D721Med (cell line): ENCODE results near the gene HEXIM1.

Experiments
- DNase-seq: peaks from one replicate; pipeline ENCODE4 v3.0.0; 2011; ENCODE audit warnings: low spot score; ENCODE audit not compliant: insufficient read length
- FAIRE-seq: peaks from 2 replicates; lab custom pipeline; 2011; peaks lifted over from hg19 to GRCh38; lab: Jason Lieb, UNC
- CTCF ChIP-seq: IDR thresholded peaks from 2 replicates; pipeline ENCODE4 v1.5.1; 2012; ENCODE audit warnings: mild to moderate bottlenecking, control low read depth; ENCODE audit not compliant: insufficient read depth; ENCODE audit errors: missing control alignments

Gene HEXIM1

GRCh38 chr17:45184144-45184543 lies 35.9 kb downstream of the HEXIM1 start:
- no peak for DNase-seq
- FAIRE-seq = no peak
- no peak for TF ChIP-seq CTCF

- no peak for FAIRE-seq
- no peak for TF ChIP-seq CTCF
Observed at GRCh38 chr17:45186801-45187354, 38.6 kb downstream of the HEXIM1 start.

GRCh38 chr17:45189009-45189408 lies 40.7 kb downstream of the HEXIM1 start:
- no peak for DNase-seq
- TF ChIP-seq CTCF = no peak
- FAIRE-seq = no peak

More at GRCh38 chr17:45186801-45187354, 38.6 kb downstream of the HEXIM1 start:
- DNase-seq = no peak

GRCh38 chr17:45190503-45191255 lies 42.4 kb downstream of the HEXIM1 start:
- FAIRE-seq = no peak

DNA sequence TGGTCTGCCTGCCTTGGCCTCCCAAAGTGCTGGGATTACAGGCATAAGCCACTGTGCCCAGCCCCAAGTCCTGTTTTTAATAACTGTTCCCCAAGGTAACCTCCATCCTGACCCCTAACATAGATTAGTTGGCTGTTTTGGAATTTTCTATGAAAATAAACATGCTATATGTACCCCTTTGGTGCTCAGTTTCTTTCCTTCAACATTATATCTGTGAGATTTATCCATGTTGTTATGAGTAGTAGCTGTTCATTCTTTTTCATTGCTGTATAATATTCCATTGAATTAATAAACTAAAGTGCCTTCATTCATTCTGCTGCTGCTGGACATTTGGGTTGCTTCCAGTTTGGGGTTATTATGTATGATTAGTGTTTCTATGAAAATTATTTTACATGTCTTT lies 47.1 kb downstream of the HEXIM1 start:
- FAIRE-seq = no peak
- DNase-seq = no peak
- TF ChIP-seq CTCF = no peak

More at GRCh38 chr17:45190503-45191255, 42.4 kb downstream of the HEXIM1 start:
- no peak for TF ChIP-seq CTCF
- no peak for DNase-seq

DNA sequence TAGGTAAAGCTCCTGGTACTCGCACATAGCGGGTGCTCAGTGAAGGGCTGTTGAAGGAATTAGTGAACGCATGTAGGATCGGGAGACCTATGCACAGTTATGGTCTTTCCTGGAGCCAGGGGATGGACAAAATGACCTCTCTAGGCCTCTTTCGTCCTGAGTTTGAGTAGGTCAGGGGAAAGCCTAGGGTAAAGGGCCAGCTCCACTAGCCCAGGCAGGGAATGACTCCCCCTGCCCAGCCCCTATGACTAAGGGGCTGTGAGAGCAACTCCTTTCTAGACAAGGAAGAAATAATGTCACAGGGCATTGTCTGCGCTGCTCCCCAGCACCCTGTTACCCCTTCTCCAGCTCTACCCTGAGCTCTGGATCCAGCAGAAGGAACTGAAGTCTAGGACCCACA lies 48.8 kb downstream of the HEXIM1 start:
- FAIRE-seq = no peak
- TF ChIP-seq CTCF = no peak

DNA sequence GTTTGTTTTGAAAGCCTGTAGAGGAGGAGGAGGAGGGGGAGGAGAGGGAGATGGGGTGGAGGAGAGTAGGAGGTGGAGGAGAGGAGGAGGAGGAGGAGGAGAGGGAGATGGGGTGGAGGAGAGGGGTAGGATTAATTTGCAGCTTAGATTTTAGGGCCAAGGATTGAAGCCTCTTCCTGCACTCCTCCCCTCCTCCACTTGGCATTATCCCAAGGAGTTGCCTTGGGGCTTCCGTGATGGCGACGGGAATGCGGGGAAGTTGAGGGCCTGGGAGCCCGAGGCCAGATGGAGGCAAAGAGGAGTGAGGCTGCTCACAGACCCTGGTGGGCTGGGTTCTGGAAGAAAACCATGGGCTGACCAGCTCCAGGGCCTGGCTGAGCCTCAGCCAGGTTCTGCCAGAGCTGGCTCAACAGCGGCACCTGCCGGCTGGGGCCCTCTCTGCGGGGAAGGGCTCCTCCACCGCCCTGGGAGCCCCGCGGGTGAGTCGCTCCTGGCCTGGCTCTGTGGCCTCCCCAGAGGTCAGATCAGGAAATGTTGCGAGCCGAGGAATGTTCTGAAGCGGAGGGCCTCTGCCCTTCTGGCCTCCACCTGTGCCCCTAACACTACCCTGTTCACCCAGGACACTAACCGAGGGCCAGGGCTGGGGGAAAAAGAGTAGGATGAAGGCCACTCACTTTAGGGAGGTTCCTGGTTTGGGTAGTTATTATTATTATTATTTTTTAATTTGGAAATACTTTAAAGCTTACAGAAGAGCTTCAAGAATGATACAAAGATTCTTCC lies 49.5 kb downstream of the HEXIM1 start:
- no peak for FAIRE-seq
- peak; percentile 99 for TF ChIP-seq CTCF
- DNase-seq = no peak

More for the DNA sequence above, 48.8 kb downstream of the HEXIM1 start:
- DNase-seq = no peak
